GM19395 (cell line): ENCODE results near the gene RELL2.
"Not testable (repeated sequence)": the region's sequence is repeated elsewhere in the genome, so short reads cannot be mapped to it uniquely, and the experiment has no call there.

Experiments used
- ATAC-seq: cut with Tn5 transposase; IDR thresholded peaks from one replicate; pipeline ENCODE4 v1.9.1; 2021; ENCODE audit warnings: mild to moderate bottlenecking, moderate library complexity; ENCODE audit not compliant: unreplicated experiment

Gene RELL2

GRCh38 chr5:141636413-141637122 lies at the start of gene RELL2, which contains the start of gene HDAC3:
TSS of gene RELL2 (plus strand) at chr5:141636997. CDS start at chr5:141638226, 1,229 bp downstream.
TSS of gene HDAC3 (minus strand) at chr5:141636849. CDS start at chr5:141636790, 59 bp downstream.
- peak; percentile 65 for ATAC-seq

- ATAC-seq = no peak
Observed at GRCh38 chr5:141590127-141590526, 46.7 kb upstream of the RELL2 start.

- no peak for ATAC-seq
Observed at GRCh38 chr5:141596867-141597266, 39.9 kb upstream of the RELL2 start.

GRCh38 chr5:141597394-141597793 lies 39.4 kb upstream of the RELL2 start:
- ATAC-seq = no peak

- ATAC-seq = no peak
Observed at GRCh38 chr5:141597814-141598213, 39.0 kb upstream of the RELL2 start.

GRCh38 chr5:141598391-141599345 lies 38.1 kb upstream of the RELL2 start:
- peak; percentile 44 for ATAC-seq

- no peak for ATAC-seq
Observed at GRCh38 chr5:141602606-141603005, 34.2 kb upstream of the RELL2 start.

- ATAC-seq = no peak
Observed at GRCh38 chr5:141603923-141604717, 32.7 kb upstream of the RELL2 start.

- ATAC-seq = peak; percentile 97
Observed at GRCh38 chr5:141605523-141606277, 31.1 kb upstream of the RELL2 start.

- ATAC-seq = no peak
Observed at GRCh38 chr5:141608046-141608445, 28.8 kb upstream of the RELL2 start.

GRCh38 chr5:141608557-141608956 lies 28.2 kb upstream of the RELL2 start:
- no peak for ATAC-seq

- no peak for ATAC-seq
Observed at GRCh38 chr5:141609044-141609443, 27.8 kb upstream of the RELL2 start.

GRCh38 chr5:141609921-141610320 lies 26.9 kb upstream of the RELL2 start:
- ATAC-seq = not testable (repeated sequence)

GRCh38 chr5:141611289-141611688 lies 25.5 kb upstream of the RELL2 start:
- no peak for ATAC-seq

GRCh38 chr5:141613344-141613743 lies 23.5 kb upstream of the RELL2 start:
- no peak for ATAC-seq

- ATAC-seq = no peak
Observed at GRCh38 chr5:141615991-141616720, 20.6 kb upstream of the RELL2 start.

GRCh38 chr5:141617128-141617527 lies 19.7 kb upstream of the RELL2 start:
- no peak for ATAC-seq

GRCh38 chr5:141617682-141618029 lies 19.1 kb upstream of the RELL2 start:
- ATAC-seq = no peak

- peak; percentile 39 for ATAC-seq
Observed at GRCh38 chr5:141618030-141618803, 18.6 kb upstream of the RELL2 start.
